H1 (cell line): ENCODE data around the gene FAF2. TPM values are rescaled to one million over a fixed set of nuclear protein-coding genes. Genes with fewer than 3 reads are reported as not detected.

Source experiments
- CTCF ChIA-PET: fragments of 300-600 bp; sonication (Branson Sonifier 250); formaldehyde crosslinking; loops from one replicate; lab custom pipeline; 2021; ENCODE audit not compliant: partially characterized antibody; lab: Charles Lee
- POLR2A ChIA-PET: fragments of 300-600 bp; sonication (Branson Sonifier 250); formaldehyde crosslinking; loops from one replicate; lab custom pipeline; 2021; ENCODE audit warnings: inconsistent platforms; ENCODE audit not compliant: partially characterized antibody; lab: Charles Lee
- DNase-seq, 2 experiments: peaks; one replicate each; pipeline versions ENCODE4 v3.0.0 to v3.0.0-alpha.2; 2010 to 2022; ENCODE audit warnings: low spot score in 2 of 2, low read depth in 1 of 2, mixed read lengths in 1 of 2
- FAIRE-seq: peaks from 2 replicates; lab custom pipeline; 2011; peaks lifted over from hg19 to GRCh38; lab: Jason Lieb, UNC
- H2AFZ ChIP-seq: 2 replicates; pipeline ENCODE4 v1.8.1; 2012; ENCODE audit warnings: low read length, inconsistent platforms
- H2AK5ac ChIP-seq: 2 replicates; pipeline ENCODE4 v1.6.1; 2013; ENCODE audit warnings: low read depth, low read length
- H2BK120ac ChIP-seq: replicated peaks from 2 replicates; pipeline ENCODE3; 2013; ENCODE audit warnings: low read depth, low read length, inconsistent platforms
- H2BK12ac ChIP-seq: 2 replicates; pipeline ENCODE4 v1.6.1; 2013; ENCODE audit warnings: low read depth, low read length
- H2BK15ac ChIP-seq: 2 replicates; pipeline ENCODE4 v1.6.1; 2013; ENCODE audit warnings: low read length
- H2BK20ac ChIP-seq: 2 replicates; pipeline ENCODE4 v1.6.1; 2013; ENCODE audit warnings: low read length
- H2BK5ac ChIP-seq: 2 replicates; pipeline ENCODE4 v1.6.1; 2013; ENCODE audit warnings: low read depth, low read length
- H3K14ac ChIP-seq: 2 replicates; pipeline ENCODE4 v1.6.1; 2013; ENCODE audit warnings: inconsistent platforms; ENCODE audit not compliant: insufficient read length
- H3K18ac ChIP-seq: 2 replicates; pipeline ENCODE4 v1.6.1; 2013; ENCODE audit warnings: low read length; ENCODE audit errors: extremely low read depth
- H3K23ac ChIP-seq: 2 replicates; pipeline ENCODE4 v1.6.1; 2013; ENCODE audit warnings: inconsistent platforms; ENCODE audit not compliant: insufficient read length
- H3K23me2 ChIP-seq: 2 replicates; pipeline ENCODE4 v1.6.1; 2013; ENCODE audit warnings: low read depth, low read length
- H3K27ac ChIP-seq: 2 replicates; pipeline ENCODE4 v1.6.1; 2011; ENCODE audit warnings: low read depth, low read length, inconsistent platforms
- H3K27me3 ChIP-seq, 4 experiments: replicated peaks in 1 of 4; 1 replicate in 1 of 4; 2 replicates in 3 of 4; pipeline versions ENCODE4 v1.6.1 to v1.8.1; 2011 to 2013; ENCODE audit warnings: low read length in 3 of 4, mild to moderate bottlenecking in 3 of 4, inconsistent platforms in 2 of 4, mixed read lengths in 2 of 4, moderate library complexity in 1 of 4; ENCODE audit not compliant: control insufficient read depth in 3 of 4, insufficient read depth in 3 of 4; ENCODE audit errors: extremely low read depth in 1 of 4
- H3K36me3 ChIP-seq, 4 experiments: 2 replicates each; pipeline versions ENCODE4 v1.6.1 to v1.8.1; 2011 to 2013; ENCODE audit warnings: mild to moderate bottlenecking in 4 of 4, low read length in 3 of 4, moderate library complexity in 2 of 4, control low read depth in 1 of 4, inconsistent platforms in 1 of 4; ENCODE audit not compliant: insufficient read depth in 4 of 4, control insufficient read depth in 2 of 4
- H3K4ac ChIP-seq: replicated peaks from 2 replicates; pipeline ENCODE3; 2013; ENCODE audit warnings: low read length, low read depth, mixed read lengths, inconsistent platforms; ENCODE audit not compliant: insufficient read length
- H3K4me1 ChIP-seq, 4 experiments: replicated peaks in 1 of 4; 1 replicate in 1 of 4; 2 replicates in 3 of 4; pipeline versions ENCODE4 v1.6.1 to v1.8.1; 2011 to 2013; ENCODE audit warnings: low read length in 3 of 4, inconsistent platforms in 2 of 4, mixed read lengths in 1 of 4; ENCODE audit not compliant: insufficient read depth in 4 of 4, control insufficient read depth in 3 of 4
- H3K4me2 ChIP-seq, 2 experiments: 2 replicates each; pipeline versions ENCODE4 v1.6.1 to v1.8.1; 2011 to 2013; ENCODE audit warnings: low read depth in 2 of 2, low read length in 2 of 2, control low read depth in 1 of 2, inconsistent platforms in 1 of 2, mild to moderate bottlenecking in 1 of 2; ENCODE audit not compliant: insufficient read depth in 1 of 2
- H3K4me3 ChIP-seq, 4 experiments: fragments of 200-600, 300-600 bp in 1 of 4; sonication (generic), shearing (Covaris generic), sonication (Bioruptor Twin) in 1 of 4; 2 replicates each; pipeline versions ENCODE4 v1.5.1 to v1.8.1; 2011 to 2016; ENCODE audit warnings: low read length in 4 of 4, low read depth in 3 of 4, control low read depth in 2 of 4, inconsistent platforms in 2 of 4, mild to moderate bottlenecking in 2 of 4, mixed read lengths in 1 of 4, moderate library complexity in 1 of 4; ENCODE audit not compliant: insufficient read depth in 2 of 4; ENCODE audit errors: extremely low read depth in 1 of 4
- H3K56ac ChIP-seq: replicated peaks from 2 replicates; pipeline ENCODE3; 2013; ENCODE audit warnings: low read depth, mild to moderate bottlenecking, mixed read lengths, low read length, inconsistent platforms; ENCODE audit not compliant: insufficient read length
- H3K79me1 ChIP-seq: 2 replicates; pipeline ENCODE4 v1.6.1; 2013; ENCODE audit warnings: low read depth, low read length, control low read depth
- H3K79me2 ChIP-seq, 2 experiments: 2 replicates each; pipeline versions ENCODE4 v1.6.1 to v1.8.1; 2012 to 2013; ENCODE audit warnings: low read length in 2 of 2, mild to moderate bottlenecking in 2 of 2, inconsistent platforms in 1 of 2; ENCODE audit not compliant: insufficient read depth in 2 of 2, control insufficient read depth in 1 of 2
- H3K9ac ChIP-seq, 4 experiments: replicated peaks in 1 of 4; 1 replicate in 1 of 4; 2 replicates in 3 of 4; pipeline versions ENCODE4 v1.6.1 to v1.8.1; 2011 to 2013; ENCODE audit warnings: low read depth in 3 of 4, low read length in 3 of 4, control low read depth in 2 of 4, mild to moderate bottlenecking in 2 of 4, moderate library complexity in 2 of 4, inconsistent platforms in 1 of 4; ENCODE audit errors: extremely low read depth in 1 of 4
- H3K9me3 ChIP-seq, 2 experiments: 2 replicates each; pipeline versions ENCODE4 v1.6.1 to v1.8.1; 2012 to 2013; ENCODE audit warnings: mild to moderate bottlenecking in 2 of 2, moderate library complexity in 2 of 2, control low read depth in 1 of 2, inconsistent platforms in 1 of 2, low read depth in 1 of 2, low read length in 1 of 2, mixed read lengths in 1 of 2; ENCODE audit not compliant: insufficient read depth in 2 of 2
- H4K20me1 ChIP-seq, 2 experiments: replicated peaks in 1 of 2; 2 replicates each; pipeline versions ENCODE3 to v1.8.1; 2011 to 2013; ENCODE audit warnings: inconsistent platforms in 2 of 2, low read length in 2 of 2, mild to moderate bottlenecking in 1 of 2; ENCODE audit not compliant: insufficient read depth in 2 of 2, control insufficient read depth in 1 of 2
- H4K5ac ChIP-seq: 2 replicates; pipeline ENCODE4 v1.6.1; 2013; ENCODE audit warnings: low read length, low read depth, mixed read lengths, inconsistent platforms; ENCODE audit not compliant: insufficient read length
- H4K8ac ChIP-seq: 2 replicates; pipeline ENCODE4 v1.8.0; 2013; ENCODE audit warnings: mild to moderate bottlenecking, moderate library complexity, low read length, inconsistent platforms; ENCODE audit not compliant: insufficient read depth; ENCODE audit errors: extremely low read depth
- H4K91ac ChIP-seq: replicated peaks from 2 replicates; pipeline ENCODE3; 2013; ENCODE audit warnings: low read length, mixed read lengths, inconsistent platforms; ENCODE audit not compliant: insufficient read length
- FOSL1 ChIP-seq: IDR thresholded peaks from 2 replicates; pipeline ENCODE4 v1.6.1; 2011; ENCODE audit warnings: mild to moderate bottlenecking, low read depth, low read length, moderate library complexity; ENCODE audit not compliant: insufficient read depth
- KDM1A ChIP-seq: fragments of 200-600, 300-600 bp; sonication (generic); IDR thresholded peaks from 2 replicates; pipeline ENCODE4 v1.7.1; 2016; ENCODE audit warnings: mild to moderate bottlenecking, low read length, borderline replicate concordance
- KDM4A ChIP-seq: IDR thresholded peaks from one replicate; pipeline ENCODE4 v1.7.1; 2012; ENCODE audit warnings: low read depth, mild to moderate bottlenecking, moderate library complexity, low read length, inconsistent platforms; ENCODE audit not compliant: severe bottlenecking
- SRF ChIP-seq: IDR thresholded peaks from 2 replicates; pipeline ENCODE4 v1.6.1; 2011; ENCODE audit warnings: mild to moderate bottlenecking, low read depth, low read length, moderate library complexity
- TBP ChIP-seq: IDR thresholded peaks from 2 replicates; pipeline ENCODE4 v1.6.1; 2011; ENCODE audit warnings: low read depth, low read length, improper control_type of control experiment
- TEAD4 ChIP-seq: IDR thresholded peaks from 2 replicates; pipeline ENCODE4 v1.6.1; 2012; ENCODE audit warnings: low read depth, low read length, inconsistent platforms, mixed read lengths
- YY1 ChIP-seq: IDR thresholded peaks from 2 replicates; pipeline ENCODE4 v1.6.1; 2011; ENCODE audit warnings: low read depth, mild to moderate bottlenecking, low read length
- WGBS, 2 experiments: shearing (Covaris generic) in 1 of 2; methylation state at CpG; one replicate each; pipeline versions ENCODE4 v1.1.6 to v1.1.7; 2013 to 2015; ENCODE audit warnings: low lambda C conversion rate in 2 of 2, mixed read lengths in 2 of 2, inconsistent platforms in 1 of 2, low coverage in 1 of 2, missing lambda C conversion rate in 1 of 2; ENCODE audit not compliant: insufficient replicate concordance in 2 of 2, insufficient coverage in 1 of 2, insufficient read length in 1 of 2; ENCODE audit errors: extremely low coverage in 1 of 2, missing lambda C conversion rate in 1 of 2; 5-methylcytosine and 5-hydroxymethylcytosine counted together
- polyA plus RNA-seq, 7 experiments: library from polyadenylated mRNA; depleted of rRNA in 3 of 7; stranded (reverse) in 5 of 7; unstranded in 2 of 7; fragments of >200 nt in 5 of 7; fragments of 200-250 nt in 2 of 7; gene quantifications; 1 replicate in 5 of 7; 2 replicates in 1 of 7; 4 replicates in 1 of 7; pipeline versions ENCODE4 v1.2.1 to v1.2.3, GENCODE V29; 2011 to 2013; ENCODE audit warnings: missing spikeins in 2 of 7, mixed read lengths in 2 of 7
- total RNA-seq: library from RNA; stranded (reverse); fragmentation: NEBNext Ultra II Directional; extraction: Animal tissue kit (Norgen Biotek cat#: 25700); gene quantifications from 2 replicates; pipeline ENCODE4 v1.2.1, GENCODE V29; 2021

The FAF2 gene
- total and polyA plus RNA-seq, 2 of the 8 experiments (the other 6 are each of a cell fraction or from before 2014, with no cell fraction given) = 20.8 to 35.8 TPM

DNA sequence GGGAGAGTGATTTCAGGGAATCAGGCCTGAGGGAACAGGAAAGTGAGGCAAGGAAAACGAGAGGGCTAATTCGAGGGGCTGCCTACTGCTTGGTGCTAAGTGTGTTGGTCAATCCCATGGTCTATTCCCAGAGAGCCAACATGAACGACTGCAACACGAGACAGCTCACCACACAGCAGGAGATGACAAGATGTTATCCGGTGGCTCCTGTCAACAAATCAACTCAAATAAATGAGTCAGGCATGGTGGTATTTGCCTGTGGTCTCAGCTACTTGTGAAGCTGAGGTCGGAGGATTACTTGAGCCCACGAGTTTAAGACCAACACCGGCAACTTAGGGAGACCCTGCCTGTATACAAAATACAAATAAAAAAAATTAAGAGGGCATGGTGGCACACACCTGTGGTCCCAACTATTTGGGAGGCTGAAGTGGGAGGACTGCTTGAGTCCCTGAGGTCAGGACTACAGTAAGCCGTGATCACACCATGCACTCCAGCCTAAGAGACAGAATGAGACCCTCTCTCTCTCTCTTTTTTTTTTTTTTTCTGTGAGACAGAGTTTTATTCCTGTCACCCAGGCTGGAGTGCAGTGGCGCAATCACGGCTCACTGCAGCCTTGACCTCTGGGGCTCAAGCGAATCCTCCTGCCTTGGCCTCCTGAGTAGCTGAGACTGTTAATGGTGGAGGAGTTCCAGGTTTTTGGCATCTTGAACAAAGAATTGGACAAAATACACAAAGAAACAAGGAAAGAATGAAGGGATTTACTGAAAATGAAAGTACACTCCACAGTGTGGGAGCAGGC is 9.0 kb upstream of the FAF2 start:
- no peak for TF ChIP-seq TEAD4
- no peak for TF ChIP-seq KDM4A
- TF ChIP-seq FOSL1 = no peak
- no peak for TF ChIP-seq SRF
- TF ChIP-seq TBP = no peak
- no peak for TF ChIP-seq KDM1A
- TF ChIP-seq YY1 = no peak
- Histone ChIP-seq H4K8ac (no peak overlapping the region), H3K4me1 (peaks cover 2 to 6% (median 6%) of the 10 kb centered on the region in 4 experiments; a peak in 4 of 7 replicates), H3K14ac (no peak overlapping the region), H3K56ac (no peak overlapping the region), H2BK120ac (no peak overlapping the region), H2BK5ac (no peak overlapping the region), H3K4me2 (no peak overlapping the region), H3K23ac (no peak overlapping the region), H4K20me1 (no peaks in the 10 kb centered on the region), H4K91ac (no peak overlapping the region), H2AFZ (no peak overlapping the region), H3K79me2 (no peaks in the 10 kb centered on the region), H3K9me3 (0 out of 4 replicates have a peak, but pooled peaks cover 0 to 2% of the 10 kb centered on the region in 2 experiments), H3K4me3 (no peak overlapping the region), H3K9ac (no peak overlapping the region), H3K18ac (no peak overlapping the region), H3K36me3 (no peaks in the 10 kb centered on the region), H3K79me1 (no peaks in the 10 kb centered on the region), H2BK12ac (no peak overlapping the region), H3K27me3 (no peaks in the 10 kb centered on the region), H2BK15ac (no peak overlapping the region), H2AK5ac (no peak overlapping the region), H2BK20ac (no peak overlapping the region), H3K27ac (no peak overlapping the region), H3K23me2 (no peaks in the 10 kb centered on the region), H3K4ac (no peak overlapping the region), H4K5ac (no peak overlapping the region)
- ChIA-PET POLR2A (interaction anchor here (3.3 kb wide), 1 partner anchor 9 kb away, joined by 17 read pairs; the partner anchor contains the start of gene FAF2), CTCF (interaction anchor here (0.6 to 1.5 kb wide), 4 partner anchors 9 to 154 kb away, joined by 3 to 6 read pairs (median 4); partner anchors contain the start of gene FAF2)
- FAIRE-seq (no peak), DNase-seq (no peak)
- 84% methylated on average over 11 of the region's 12 CpGs; no CpG with 5 or more reads in 1 of the 2 experiments for WGBS, 2 experiments
